ENCODE measurements around the gene SMAD6. TPM values are rescaled to one million over a fixed set of nuclear protein-coding genes. Genes with fewer than 3 reads are reported as not detected.

The SMAD6 gene
- total and polyA plus RNA-seq, 2 donors (not counting 1 experiment from before 2014, with no cell fraction given): 1.2 to 8.9 TPM

- Histone ChIP-seq H3K27ac (ENCODE audit: insufficient read depth, low read length) (no peak overlapping the region), H2AFZ (ENCODE audit: low read length) (no peak overlapping the region), H3K9me3 (ENCODE audit: control insufficient read depth, insufficient read depth, low read depth, low read length) (no peaks in the 10 kb centered on the region), H3K4me2 (ENCODE audit: extremely low read depth, insufficient read depth, low read length) (no peak overlapping the region), H3K79me2 (ENCODE audit: control insufficient read depth, insufficient read depth, low read length) (no peaks in the 10 kb centered on the region), H3K9ac (ENCODE audit: insufficient read depth, low read length) (no peak overlapping the region), H3K4me1 (ENCODE audit: control insufficient read depth, extremely low read depth, insufficient read depth, low read length) (peaks cover 3% of the 10 kb centered on the region), H3K27me3 (ENCODE audit: control insufficient read depth, insufficient read depth, low read length) (no peaks in the 10 kb centered on the region), H4K20me1 (ENCODE audit: control insufficient read depth, extremely low read depth, insufficient read depth, low read length) (no peaks in the 10 kb centered on the region), H3K4me3 (replicated peaks in 1 of 4; ENCODE audit: control extremely low read depth in 1 of 4, insufficient read depth in 1 of 4, low read depth in 3 of 4, low read length in 4 of 4) (no peak overlapping the region), H3K36me3 (ENCODE audit: control insufficient read depth, insufficient read depth, low read length) (no peaks in the 10 kb centered on the region)
- TF ChIP-seq CTCF (conservative IDR thresholded peaks at IDR 0.05 in 1 of 2, IDR thresholded peaks at IDR 0.05 in 1 of 2; ENCODE audit: low read depth in 1 of 2, low read length in 2 of 2): no peak
- no peak for TF ChIP-seq EZH2 (IDR thresholded peaks at IDR 0.05; ENCODE audit: low read length, missing control alignments)
- no peak for DNase-seq (ENCODE audit: low read depth in 2 of 2)
Measured at GRCh38 chr15:66658044-66658443, 44.0 kb upstream of the SMAD6 start.

GRCh38 chr15:66658855-66659254 lies 43.2 kb upstream of the SMAD6 start:
- Histone ChIP-seq H3K27ac (ENCODE audit: insufficient read depth, low read length) (no peak overlapping the region), H3K9me3 (ENCODE audit: control insufficient read depth, insufficient read depth, low read depth, low read length) (no peaks in the 10 kb centered on the region), H2AFZ (ENCODE audit: low read length) (no peak overlapping the region), H3K27me3 (ENCODE audit: control insufficient read depth, insufficient read depth, low read length) (no peaks in the 10 kb centered on the region), H3K79me2 (ENCODE audit: control insufficient read depth, insufficient read depth, low read length) (no peaks in the 10 kb centered on the region), H3K4me2 (ENCODE audit: extremely low read depth, insufficient read depth, low read length) (no peak overlapping the region), H3K36me3 (ENCODE audit: control insufficient read depth, insufficient read depth, low read length) (no peaks in the 10 kb centered on the region), H3K4me3 (replicated peaks in 1 of 4; ENCODE audit: control extremely low read depth in 1 of 4, insufficient read depth in 1 of 4, low read depth in 3 of 4, low read length in 4 of 4) (no peak overlapping the region), H3K4me1 (ENCODE audit: control insufficient read depth, extremely low read depth, insufficient read depth, low read length) (peaks cover 3% of the 10 kb centered on the region), H3K9ac (ENCODE audit: insufficient read depth, low read length) (no peak overlapping the region), H4K20me1 (ENCODE audit: control insufficient read depth, extremely low read depth, insufficient read depth, low read length) (no peaks in the 10 kb centered on the region)
- DNase-seq (ENCODE audit: low read depth in 2 of 2): no peak
- TF ChIP-seq CTCF (conservative IDR thresholded peaks at IDR 0.05 in 1 of 2, IDR thresholded peaks at IDR 0.05 in 1 of 2; ENCODE audit: low read depth in 1 of 2, low read length in 2 of 2) (no peak), EZH2 (IDR thresholded peaks at IDR 0.05; ENCODE audit: low read length, missing control alignments) (no peak)

GRCh38 chr15:66659384-66659783 lies 42.7 kb upstream of the SMAD6 start:
- no peak for TF ChIP-seq CTCF (conservative IDR thresholded peaks at IDR 0.05 in 1 of 2, IDR thresholded peaks at IDR 0.05 in 1 of 2; ENCODE audit: low read depth in 1 of 2, low read length in 2 of 2)
- no peak for TF ChIP-seq EZH2 (IDR thresholded peaks at IDR 0.05; ENCODE audit: low read length, missing control alignments)
- DNase-seq (ENCODE audit: low read depth in 2 of 2): no peak
- no peaks in the 10 kb centered on the region for H3K79me2 ChIP-seq (ENCODE audit: control insufficient read depth, insufficient read depth, low read length)
- H3K27ac ChIP-seq (ENCODE audit: insufficient read depth, low read length): no peak overlapping the region
- H2AFZ ChIP-seq (ENCODE audit: low read length): no peak overlapping the region
- no peaks in the 10 kb centered on the region for H3K27me3 ChIP-seq (ENCODE audit: control insufficient read depth, insufficient read depth, low read length)
- peaks cover 3% of the 10 kb centered on the region for H3K4me1 ChIP-seq (ENCODE audit: control insufficient read depth, extremely low read depth, insufficient read depth, low read length)
- H3K36me3 ChIP-seq (ENCODE audit: control insufficient read depth, insufficient read depth, low read length): no peaks in the 10 kb centered on the region
- H3K4me2 ChIP-seq (ENCODE audit: extremely low read depth, insufficient read depth, low read length): no peak overlapping the region
- H3K9me3 ChIP-seq (ENCODE audit: control insufficient read depth, insufficient read depth, low read depth, low read length): no peaks in the 10 kb centered on the region
- no peaks in the 10 kb centered on the region for H4K20me1 ChIP-seq (ENCODE audit: control insufficient read depth, extremely low read depth, insufficient read depth, low read length)
- no peak overlapping the region for H3K9ac ChIP-seq (ENCODE audit: insufficient read depth, low read length)
- no peak overlapping the region for H3K4me3 ChIP-seq (replicated peaks in 1 of 4; ENCODE audit: control extremely low read depth in 1 of 4, insufficient read depth in 1 of 4, low read depth in 3 of 4, low read length in 4 of 4)

Data from fibroblast of lung (primary cell).